ELF-1 (cell line): ENCODE data around the gene TLE4.
A peak's percentile ranks its signal among the peaks of the same experiment; 100 is the strongest.
"Not testable (repeated sequence)": the region's sequence is repeated elsewhere in the genome, so short reads cannot be mapped to it uniquely, and the experiment has no call there.

ENCODE experiments used
- DNase-seq: peaks from one replicate; pipeline ENCODE4 v3.0.0-alpha.2; 2016; ENCODE audit warnings: low read depth, low spot score

The TLE4 gene

DNA sequence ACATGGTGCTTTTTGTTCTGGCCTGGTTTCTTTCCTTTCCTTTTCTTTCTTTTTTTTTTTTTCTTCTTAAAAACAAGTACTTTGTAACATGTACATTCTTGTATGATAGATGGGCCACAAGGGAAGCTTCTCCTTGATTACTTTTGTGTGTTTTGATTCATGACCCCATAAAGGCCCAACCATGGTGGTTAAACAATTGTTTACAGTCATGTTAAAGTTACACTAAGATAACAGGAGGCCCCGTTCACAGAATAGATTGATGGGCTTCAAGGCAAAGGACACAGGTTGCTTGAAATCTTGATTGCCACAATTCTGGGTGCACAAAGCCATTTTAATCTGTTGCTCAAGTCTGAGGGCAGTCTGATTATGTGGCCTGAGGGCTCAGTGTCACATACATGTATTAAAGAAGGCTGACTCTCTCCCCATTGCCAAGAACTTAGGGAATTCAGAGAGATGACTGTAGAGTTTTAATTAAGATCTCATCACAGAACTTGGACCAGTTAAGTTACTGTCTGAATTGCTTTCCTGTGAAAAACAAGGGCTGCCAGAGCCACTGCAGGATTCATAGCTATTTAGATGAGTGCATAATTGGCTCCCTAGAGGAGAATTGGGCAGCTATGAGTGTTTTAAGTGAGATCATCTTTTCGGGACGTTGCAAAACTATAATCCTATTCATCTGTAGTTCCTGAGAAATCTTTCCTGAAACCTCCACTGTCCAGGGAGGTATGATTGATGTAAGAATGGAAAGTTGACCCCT, 163.4 kb downstream of the TLE4 start:
- DNase-seq, result no peak

DNA sequence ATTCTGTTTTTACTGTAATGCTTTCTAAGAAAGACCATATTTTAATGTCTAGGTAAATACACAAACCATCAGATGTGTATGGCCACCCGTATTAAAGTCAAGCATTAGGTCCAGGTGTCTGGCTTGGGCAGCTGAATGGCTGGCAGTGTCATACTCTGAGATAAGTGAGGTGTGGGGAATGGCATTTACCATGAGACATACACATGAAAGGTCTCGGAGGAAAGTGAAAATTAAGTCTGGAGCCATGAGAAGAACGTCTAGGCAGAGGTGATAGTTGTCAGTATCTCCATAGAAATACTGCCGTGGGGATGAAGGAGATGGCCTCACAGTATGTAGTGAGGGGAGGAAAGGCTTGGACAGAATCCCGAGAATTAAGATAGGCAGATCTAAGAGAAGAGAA, 164.3 kb downstream of the TLE4 start:
- DNase-seq, result no peak

DNA sequence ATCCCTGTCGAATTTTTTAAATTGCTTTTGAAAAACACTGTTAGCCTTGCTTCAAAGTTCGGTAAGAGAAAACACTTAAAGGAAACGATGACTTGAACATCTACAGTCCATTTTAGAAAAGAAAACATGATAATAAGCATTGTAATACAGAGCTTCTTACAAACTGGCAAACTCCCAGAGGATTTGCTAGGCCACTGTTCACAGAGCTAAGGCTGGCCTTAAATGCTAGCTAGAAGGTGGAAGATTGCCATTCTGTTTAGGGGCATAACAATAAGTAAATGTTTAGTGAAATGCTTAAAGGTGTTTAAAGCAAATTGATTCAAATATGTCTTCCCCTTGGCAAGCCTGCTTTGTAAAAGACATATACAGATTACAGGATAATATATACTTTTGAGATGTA, 169.6 kb downstream of the TLE4 start:
- DNase-seq, result no peak

DNA sequence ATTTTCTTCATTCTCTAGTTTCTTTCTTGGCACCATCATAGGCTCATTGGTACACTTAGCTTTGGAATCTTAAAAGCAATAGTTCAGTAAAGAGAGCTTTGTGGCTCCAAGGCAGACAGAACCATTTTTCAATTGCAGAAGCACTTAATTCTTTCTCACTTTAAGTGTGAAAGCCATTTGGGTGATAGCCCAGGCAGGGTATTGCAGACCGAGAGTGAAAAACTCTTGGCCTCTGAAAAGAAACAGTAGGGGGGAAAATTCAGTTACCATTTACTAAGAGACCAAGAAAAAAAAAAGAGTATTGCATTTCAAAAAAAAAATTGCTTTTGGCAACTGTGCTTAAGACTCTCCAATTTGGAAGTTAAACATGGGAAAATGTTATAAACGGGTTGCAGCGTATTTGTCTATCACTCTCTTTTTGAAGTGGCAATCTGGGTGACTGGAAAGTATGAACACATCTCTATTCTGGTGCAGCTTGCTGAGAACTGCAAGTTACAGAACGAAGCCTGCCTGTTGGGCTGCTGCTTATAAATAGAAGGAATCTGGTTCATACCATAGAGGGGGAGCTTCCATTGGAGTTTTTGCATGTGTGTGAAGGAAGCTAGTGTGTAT, 170.5 kb downstream of the TLE4 start:
- no peak for DNase-seq

DNA sequence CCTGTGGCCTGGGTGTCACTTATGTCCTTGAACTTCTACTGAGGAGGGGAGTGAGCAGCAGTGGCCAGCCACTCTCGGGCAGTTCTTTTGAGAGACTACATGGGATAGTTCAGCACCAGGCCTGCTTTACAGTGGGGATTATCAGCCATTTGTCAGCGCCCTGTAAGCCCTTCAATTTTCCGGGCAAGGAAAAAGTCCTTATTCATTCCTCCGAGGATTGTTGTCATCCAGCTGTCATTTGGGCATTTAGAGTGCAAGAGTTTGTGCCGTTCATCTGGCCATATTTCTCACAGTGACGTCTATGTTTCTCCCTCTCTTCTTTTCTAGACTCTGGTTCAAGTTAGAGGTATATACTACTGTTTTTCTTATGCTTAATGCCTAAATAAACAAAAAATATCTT, 172.8 kb downstream of the TLE4 start:
- DNase-seq, result no peak

DNA sequence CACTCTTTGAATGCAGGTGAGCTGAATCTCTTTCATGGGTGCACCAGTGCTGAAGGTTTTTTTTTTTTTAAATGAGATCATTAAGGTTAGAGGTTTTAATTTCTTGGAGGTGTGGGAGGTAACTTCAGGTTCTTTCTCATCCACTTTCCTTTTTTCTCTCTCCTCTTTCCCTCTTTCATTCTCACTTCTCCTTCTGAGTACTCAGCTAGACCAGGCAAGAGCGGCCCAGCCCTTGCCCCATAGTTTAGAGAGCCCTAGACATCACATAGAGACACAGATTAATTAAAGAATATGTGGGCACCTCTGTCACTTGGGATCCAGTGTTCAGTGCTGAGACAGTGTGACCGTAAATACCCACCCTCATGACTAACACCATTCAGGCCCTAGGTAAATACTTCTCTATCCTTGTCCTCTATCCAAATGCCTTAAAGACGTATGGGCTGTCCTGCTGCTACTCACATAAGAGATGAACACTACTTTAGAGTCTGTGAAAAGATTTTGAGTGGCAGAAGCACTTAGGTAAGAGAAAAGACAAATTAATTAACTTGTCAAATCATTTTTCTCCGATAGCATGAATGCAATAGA, 174.1 kb downstream of the TLE4 start:
- no peak for DNase-seq

DNA sequence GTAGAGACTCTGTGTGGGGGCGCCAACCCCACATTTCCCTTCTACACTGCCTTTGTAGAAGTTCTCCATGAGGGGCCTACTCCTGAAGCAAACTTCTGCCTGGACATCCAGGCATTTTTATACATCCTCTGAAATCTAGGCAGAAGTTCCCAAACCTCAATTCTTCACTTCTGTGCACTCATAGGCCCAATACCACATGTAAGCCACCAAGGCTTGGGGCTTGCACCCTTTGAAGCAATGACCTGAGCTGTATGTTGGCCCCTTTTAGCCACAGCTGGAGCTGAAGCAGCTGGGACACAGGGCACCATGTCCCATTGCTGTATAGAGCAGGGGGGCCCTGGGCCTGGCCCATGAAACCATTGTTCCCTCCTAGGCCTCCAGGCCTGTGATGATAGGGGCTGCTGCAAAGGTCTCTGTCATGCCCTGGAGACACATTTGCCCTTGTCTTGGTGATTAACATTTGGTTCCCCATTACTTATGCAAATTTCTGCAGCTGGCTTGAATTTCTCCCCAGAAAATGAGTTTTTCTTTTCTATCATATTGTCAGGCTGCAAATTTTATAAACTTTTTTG, 180.2 kb downstream of the TLE4 start:
- DNase-seq, result not testable (repeated sequence)

DNA sequence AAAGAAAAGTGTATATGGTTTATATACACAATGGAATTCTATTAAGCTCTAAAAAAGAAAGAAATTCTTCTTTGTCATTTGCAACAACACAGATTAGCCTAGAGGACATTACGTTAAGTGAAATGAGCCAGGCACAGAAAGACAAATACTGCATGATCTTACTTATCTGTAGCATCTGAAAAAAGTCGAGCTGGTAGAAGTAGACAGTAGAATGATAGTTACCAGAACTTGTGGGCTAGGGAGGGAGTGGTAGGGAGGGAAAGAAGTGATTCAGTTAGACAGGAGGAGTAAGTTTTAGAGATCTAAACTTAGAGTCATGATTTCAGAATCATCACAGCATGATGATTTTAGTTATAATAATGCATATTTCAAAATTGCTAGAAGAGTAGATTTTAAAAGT, 184.6 kb downstream of the TLE4 start:
- DNase-seq, result no peak

DNA sequence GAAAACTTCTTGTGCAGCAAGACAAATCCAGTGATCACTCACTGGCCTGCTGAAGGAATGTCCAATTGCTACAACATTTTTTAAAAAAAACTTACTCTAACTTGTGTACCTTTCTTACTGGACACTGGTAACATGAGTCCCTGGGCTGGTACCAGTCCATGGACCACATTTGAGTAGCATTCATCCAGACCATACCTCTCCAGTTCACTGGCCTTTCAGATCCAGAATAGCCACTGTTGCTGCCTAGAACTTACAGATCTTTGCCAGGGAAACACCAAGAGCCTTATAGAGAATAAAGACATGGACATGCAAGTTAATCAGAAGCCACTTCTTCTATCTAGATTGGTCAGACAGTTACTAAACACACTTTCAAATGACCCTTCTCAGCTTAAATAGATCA, 185.3 kb downstream of the TLE4 start:
- DNase-seq, result no peak

DNA sequence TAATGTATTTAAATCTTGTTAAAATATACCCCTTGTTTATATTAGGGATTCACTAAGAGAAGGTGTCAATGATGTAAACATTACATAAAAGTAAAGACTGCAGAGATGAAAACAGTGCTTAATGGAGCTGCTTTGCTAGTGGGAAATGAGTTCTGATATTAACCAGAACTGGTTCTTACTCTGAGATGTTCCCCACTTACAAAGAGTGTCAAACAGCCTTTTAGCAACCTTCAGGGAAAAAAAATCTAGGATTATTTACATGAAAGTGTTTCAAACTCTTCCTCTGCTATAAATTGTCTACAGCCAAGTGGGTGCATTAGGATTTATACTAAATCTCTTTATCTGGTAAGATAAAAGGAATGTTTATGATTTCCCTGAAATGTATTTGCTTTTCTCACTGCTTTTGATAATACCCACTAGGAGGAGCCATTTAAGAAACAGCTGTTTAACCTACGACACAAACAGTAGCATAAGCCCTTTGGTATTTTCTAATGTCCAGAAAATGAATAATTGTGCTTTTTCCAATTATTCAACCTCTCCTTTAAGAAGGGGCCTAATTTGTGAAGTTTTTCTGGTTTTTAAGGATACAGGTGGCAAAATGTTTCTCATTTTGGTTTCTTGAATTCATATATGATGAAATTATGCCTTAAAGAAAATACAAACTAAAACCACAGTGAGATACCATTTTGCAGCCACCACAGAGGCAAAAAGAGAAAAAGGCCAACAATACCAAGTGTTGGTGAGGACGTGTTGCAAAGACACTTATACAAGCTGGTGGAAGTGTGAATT, 186.3 kb downstream of the TLE4 start:
- no peak for DNase-seq

DNA sequence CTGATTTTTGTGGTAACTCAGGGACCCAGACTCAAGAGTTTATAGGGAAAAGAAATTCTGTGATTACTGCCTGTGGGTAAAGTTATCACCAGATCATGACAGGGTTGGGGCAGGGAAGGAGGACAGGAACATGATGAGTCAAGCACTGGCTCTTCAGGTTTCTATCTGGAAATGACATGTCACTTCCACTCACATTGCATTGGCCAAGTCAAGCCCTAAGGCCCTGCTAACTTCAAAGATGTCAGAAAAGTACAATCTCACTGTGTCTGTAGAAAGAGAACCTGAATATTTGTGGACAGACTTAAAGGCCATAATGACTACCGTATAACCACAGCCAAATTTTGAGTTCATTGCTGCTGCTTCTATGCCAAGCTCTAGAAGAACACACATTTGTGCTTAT, 187.7 kb downstream of the TLE4 start:
- peak; percentile 30 for DNase-seq

DNA sequence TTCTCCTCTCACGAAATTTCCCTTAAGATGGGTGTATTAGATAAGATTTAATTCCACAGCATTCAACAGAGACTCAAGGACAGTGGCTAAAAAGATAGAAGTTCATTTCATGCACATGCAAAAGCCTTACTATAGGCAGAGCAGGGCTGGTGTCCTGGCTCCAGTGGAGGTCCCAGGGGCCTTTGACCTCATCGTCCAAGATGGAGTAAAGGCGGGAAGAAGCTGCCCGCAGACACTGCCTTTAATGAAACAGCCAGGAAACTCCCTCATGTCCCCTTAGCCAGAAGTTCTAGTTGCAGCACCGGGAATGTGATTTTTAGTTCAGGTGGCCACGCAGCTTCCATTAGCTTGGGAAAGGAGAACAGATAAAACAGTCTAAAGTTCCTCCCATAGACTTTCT, 190.3 kb downstream of the TLE4 start:
- DNase-seq, result no peak

DNA sequence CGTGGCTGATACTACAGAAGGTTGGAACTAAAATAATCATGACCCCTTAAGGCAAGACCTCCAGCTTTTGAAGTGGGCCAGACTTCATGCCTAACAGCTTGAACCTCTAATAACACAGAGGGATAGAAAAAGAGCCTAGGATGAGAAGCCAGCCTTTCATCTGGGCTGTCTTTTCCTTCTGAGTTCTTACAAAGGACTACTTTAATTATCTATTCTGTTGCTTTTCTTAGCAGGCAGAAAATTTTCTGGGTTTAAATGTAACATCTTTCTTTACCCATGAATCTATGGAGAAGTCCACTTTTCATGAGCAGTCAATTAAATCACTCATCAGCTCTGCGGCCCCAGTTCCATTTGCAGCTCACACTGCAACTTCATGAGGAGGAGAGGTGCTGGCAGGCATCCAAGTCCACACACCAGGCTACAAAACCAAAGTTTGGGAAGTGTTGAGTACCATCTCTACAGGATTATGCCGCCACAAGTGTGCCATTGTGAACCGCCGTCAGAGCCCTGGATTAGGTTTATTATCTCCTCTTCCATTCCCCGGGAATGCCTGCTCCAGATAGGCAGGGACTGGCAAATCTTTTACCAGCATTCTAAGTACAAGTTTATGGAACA, 192.0 kb downstream of the TLE4 start:
- no peak for DNase-seq

DNA sequence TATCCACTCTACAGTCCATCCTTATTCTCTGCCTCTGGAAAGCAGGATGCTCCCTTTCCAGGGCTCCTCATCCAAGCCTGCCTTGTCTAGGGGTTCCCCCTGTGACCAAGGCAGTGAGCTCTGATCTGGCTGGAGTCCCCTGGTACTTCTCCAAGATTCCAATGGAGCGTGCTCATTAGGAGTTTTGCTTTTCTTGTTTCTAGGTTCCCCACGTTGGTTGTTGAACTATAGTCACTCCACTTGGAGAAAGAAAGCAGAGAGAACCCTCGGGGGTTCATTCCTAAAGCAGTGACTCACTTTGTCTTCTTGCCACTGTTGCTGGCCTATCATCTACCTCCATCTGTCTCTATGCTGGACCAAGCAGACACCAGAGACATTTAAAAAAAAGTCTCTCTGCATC, 192.6 kb downstream of the TLE4 start:
- peak; percentile 63 for DNase-seq

DNA sequence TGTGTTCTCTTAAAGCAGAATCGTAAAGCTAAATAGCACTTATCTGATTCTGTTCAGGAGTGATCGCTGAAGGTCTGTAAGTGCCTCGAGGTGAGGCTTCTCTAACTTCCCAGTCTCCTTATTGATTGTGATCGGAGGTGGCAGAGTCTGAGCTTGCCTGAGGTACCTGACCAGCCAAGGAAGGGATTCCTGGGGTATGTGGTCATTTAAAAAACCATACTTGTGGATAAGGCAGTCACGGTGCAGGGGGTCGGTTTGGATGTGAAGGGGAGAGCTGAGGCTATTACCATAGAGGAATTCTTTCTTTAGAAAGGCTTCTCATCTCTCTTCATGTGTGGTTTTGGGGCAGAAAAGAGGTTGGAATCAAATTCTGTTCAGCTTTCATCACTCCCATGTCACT, 193.7 kb downstream of the TLE4 start:
- DNase-seq, result peak; percentile 67

DNA sequence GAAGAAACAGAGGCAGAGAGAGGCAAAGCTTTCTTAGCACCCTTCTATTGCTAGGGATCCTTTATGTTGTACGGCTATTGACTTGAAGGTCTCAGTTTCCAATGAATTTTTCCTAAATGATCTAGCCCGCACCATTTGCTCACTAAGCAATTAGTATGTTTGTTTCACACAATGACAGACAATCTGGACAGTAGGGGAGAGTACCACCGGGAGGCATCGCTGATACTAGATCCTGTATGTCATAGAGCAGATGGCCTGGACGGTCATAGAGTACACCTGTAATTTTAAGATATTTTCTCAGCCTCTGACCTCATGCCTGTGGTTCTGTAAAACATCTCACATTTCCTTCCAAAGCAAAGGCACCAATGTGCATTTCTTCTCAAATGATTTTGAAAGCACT, 194.3 kb downstream of the TLE4 start:
- DNase-seq, result no peak

DNA sequence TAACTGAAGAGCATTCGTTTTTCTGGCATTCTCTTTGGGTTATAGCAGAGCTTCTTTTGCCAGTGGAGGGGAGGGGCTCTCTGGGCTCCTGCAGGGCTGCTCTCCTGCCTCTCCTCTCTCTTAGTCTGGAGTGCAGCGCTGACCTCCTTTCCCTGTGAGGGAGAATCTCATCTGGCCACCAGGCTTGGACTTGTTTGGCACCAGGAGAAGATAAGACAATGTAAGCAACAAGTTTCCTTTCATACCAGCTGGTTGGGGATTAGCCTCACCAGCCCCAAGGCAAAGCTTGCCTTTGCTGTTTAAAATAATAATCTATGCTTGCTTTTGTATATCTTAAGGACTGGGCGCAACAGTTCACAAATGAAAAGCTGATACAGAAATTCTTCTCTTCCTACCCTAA, 196.4 kb downstream of the TLE4 start:
- DNase-seq, result peak; percentile 47

DNA sequence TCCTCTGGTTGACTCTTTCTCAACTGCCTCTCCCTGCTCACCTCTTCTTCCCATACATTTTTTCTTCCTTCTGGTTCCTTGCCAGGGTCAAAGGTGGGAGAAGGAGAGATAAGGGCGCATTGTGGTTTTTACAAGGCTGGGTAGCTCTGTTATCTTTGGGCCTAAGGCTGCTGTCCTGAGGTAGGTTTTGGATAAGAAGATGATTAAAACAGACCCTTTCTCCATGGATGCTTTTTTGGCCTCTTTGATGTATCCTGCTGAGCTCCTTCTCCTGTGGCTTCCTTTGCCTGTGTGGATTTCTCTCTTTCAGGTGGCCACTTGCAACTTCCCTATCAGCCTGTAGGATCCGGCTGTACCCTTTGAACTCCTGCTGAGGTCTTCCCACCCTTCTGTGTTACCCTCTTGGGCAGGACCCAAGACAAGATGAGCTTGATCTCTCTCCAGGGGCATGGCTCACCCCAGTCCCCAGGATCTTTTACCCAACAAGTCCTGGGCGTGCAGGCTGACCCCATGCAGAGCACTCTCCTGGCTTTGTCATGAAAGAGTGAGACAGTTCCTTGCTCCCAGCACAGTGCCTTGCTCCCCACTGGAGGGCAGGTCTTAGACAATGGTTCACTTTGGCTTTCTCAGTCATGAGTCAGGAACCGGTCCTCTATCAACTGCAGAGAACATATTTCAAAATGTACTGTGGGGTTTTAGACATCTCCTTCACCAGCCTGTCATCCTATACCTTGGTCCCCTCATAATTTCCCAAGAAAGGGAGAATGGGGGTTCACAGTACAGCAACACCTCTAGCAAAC, 197.9 kb downstream of the TLE4 start:
- peak; percentile 63 for DNase-seq

DNA sequence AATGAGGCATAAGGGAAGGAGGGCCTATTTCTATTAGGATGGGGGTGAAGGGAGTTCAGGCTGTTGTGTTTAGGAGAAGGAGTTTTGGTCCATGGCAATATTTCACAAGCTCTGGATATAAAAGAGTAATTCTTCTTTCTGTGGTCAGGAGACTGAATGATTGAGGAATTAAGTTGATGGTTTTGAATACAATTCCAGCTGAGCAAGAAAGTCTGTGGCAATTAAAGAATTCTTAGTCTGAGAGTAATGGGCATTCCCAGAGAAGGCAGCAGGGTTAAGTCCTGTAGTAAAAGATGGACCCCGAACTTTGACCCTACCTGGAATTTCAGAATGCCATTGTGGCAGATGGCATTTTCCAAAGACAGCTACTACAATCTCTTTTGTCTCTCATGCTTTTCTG, 202.6 kb downstream of the TLE4 start:
- DNase-seq, result no peak
